Activated CD4-positive, alpha-beta T cell treated with anti-CD3 and anti-CD28 coated beads, Interleukin-2, amount 50 U/mL, for 48 hours (primary cell): ENCODE results near the gene RBX1.
"Not testable (repeated sequence)": the region's sequence is repeated elsewhere in the genome, so short reads cannot be mapped to it uniquely, and the experiment has no call there.

Source experiments
- DNase-seq, 2 experiments: peaks; one replicate each; pipeline ENCODE4 v3.0.0-alpha.2; 2020

The RBX1 gene

DNA sequence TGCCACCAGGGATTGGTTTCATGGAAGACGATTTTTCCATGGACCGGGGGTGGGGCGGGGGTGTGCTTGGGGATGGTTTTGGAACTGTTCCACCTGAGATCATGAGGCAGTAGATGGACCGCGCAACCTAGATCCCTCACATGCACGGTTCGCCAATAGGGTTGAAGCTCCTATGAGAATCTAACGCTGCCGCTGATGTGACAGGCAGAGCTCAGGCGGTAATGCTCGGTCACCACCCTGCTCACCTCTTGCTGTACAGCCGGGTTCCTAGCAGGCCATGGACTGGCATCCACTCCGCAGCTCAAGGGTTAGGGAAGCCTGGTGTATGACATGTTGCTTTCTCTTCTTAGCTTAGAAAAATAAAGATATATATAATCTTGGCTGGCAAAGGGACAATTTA is 22.0 kb downstream of the RBX1 start:
- no peak for DNase-seq

DNA sequence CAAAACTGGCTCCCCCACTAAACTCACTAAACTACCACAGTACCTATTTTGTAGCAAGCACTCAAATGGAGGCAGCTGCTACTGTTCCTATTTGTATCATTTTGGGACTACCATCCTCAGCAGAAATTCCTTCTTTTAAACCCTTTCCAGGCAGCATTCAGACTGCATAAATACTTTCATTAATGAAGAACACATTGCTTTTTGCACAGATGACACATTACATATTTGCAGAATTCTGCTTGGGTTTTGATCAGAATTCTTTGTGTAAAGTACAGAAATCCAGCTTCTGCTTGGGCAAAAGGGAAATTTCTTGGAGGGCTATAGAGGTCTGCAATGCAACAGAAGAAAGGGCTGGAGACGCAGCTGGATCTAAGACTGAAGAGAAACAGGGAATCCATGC is 24.2 kb downstream of the RBX1 start:
- no peak for DNase-seq

DNA sequence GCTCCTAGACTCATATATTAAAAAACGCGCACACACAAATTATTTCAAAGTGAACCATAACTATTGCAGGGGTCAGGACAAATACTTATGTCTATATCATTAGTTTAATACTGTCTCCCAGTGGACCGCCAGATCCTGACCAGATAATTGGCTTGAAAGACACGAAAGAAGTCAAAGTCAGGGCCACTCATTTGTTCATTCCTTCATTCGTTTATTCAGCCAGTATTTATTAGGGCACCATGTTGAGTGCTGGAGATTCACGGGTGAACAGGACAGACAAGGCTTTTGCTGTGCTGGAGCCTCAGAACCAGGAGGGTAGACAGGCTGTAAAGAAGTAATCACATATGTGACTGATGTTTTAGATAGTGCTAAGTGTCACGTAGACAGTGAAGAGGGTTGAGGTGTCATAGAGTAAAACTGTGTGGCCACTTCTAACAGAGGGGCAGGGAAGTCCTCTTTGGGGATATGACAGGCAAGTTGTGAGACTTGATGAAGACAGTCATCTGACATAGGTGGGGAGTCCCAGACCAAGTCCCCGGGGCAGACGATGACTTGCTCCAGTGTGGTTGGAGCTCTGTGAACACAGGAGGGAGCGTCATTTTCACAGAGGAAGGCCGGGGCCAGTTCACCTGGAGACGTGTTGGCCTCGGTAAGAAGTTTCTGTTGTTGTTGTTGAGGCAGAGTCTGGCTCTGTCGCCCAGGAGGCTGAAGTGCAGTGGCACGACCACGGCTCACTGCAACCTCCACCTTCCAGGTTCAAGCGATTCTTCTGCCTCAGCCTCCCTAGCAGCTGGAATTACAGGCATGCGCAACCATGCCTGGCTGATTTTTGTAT is 25.9 kb downstream of the RBX1 start:
- DNase-seq = no peak

DNA sequence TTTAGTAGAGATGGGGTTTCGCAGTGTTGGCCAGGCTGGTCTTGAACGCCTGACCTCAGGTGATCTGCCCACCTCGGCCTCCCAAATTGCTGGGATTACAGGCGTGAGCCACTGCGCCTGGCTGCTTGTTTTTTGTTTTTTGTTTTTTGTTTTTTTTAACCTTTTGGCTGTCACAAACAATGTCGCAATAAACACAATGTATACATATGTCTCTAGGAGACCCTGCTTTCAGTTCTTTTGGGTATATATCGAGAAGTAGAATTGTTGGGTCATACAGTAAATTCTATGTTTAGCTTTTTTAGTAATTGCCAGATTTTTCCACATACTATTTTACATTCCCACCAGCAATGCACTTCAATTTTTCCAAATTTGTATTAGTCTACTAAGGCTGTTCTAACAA is 28.0 kb downstream of the RBX1 start:
- no peak for DNase-seq

DNA sequence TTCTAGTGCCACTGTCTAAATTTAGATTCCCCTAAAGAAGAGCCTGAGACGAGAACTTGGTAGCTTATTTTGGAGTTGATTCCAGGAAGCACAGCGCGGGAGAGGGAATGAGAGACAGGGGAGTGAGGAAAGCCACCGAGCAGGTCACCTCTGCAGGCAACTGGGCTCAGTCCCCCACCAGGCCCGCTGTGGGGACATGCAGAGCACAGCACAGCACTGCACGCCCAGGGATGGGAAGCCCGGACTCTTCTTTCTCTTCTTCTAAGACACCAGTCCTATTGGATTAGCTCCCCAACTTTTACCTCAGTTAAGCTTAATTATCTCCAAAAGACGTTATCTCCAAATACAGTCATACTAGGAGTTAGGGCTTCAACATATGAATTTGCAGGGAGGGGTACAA is 28.7 kb downstream of the RBX1 start:
- no peak for DNase-seq

DNA sequence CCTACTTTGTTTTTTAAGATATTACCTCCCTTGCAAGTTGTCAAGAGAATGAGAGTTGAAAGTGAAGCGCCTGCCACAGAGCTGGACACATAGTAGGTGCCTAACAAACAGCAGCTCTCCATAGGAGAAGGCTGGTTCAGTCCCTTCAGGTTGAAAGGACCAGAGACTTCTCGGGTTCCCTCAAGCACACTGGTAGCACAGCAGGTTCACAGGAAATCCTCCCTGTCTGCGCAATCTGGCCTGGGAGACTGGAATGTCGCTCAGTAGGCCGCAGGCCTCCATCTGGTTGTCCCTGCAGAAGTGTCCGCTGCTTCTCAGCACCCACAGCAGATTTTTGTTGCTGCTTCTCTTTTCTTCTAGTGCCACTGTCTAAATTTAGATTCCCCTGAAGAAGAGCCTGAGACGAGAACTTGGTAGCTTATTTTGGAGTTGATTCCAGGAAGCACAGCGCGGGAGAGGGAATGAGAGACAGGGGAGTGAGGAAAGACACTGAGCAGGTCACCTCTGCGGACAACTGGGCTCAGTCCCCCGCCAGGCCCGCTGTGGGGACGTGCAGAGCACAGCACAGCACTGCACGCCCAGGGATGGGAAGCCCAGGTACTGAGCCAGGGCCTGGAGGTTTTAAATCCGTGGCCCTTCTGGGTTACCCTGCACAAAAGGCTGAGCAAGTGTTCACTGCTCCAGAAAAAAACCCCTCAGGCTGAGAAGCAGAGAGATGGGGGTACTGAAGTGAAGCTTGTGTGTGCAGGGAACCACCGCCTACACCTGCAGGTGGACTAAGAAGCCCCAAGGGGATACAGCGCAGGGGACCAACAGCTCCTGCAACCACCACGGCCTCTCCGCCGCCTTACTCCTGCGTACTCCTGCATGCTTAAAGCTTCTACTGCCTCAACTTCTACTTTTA is 31.6 kb downstream of the RBX1 start:
- no peak for DNase-seq

DNA sequence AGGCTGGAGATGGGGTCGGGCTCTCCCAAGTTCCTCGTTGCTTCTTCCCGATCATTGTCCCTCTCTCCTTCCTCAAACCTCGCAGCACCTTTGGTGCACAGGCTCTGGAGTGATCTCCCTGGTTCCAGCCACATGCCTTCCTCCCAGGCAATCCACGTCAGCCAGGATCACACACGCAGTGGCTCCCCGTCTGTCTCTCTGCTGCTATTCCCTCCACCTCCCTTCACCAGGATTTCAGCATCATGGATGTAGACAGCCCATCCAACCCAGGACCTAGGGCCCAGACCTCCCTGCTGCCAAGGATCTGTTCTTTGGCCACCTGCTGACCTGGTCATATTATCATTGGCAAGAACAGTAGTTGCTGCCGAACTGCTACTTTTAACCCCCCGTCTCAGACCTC is 40.1 kb downstream of the RBX1 start:
- DNase-seq = no peak

DNA sequence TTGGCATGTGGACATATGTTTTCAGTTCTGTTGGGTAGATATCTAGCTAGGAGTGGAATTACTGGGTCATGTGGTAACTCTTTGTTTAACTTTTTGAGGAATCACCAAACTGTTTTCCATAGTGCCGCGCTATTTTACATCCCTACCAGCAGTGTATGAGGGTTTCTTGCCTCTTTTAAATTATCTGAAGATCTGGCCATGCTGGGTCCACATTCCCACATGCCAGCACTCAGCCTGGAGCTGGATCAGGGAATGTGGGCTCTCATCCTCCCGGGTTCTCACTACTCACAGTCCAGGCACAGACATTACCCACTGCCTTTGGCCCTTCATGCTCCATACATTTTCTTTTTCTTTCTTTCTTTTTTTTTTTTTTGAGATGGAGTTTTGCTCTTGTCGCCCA is 44.6 kb downstream of the RBX1 start:
- no peak for DNase-seq

DNA sequence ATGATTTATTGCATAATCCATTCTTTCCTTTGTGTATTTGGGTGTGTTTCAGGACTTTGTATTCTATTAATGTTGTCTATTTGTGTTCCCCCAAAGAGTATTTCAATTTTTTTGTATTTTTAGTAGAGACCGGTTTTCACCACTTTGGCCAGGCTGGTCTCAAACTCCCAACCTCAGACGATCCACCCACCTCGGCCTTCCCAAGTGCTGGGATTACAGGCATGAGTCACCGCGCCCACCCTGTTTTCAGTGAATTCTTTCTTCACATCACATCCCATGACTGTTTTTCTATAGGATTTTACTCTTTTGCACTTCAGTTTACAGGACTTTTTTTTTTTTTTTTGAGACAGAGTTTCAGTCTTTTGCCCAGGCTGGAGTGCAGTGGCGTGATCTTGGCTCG is 46.3 kb downstream of the RBX1 start:
- no peak for DNase-seq

DNA sequence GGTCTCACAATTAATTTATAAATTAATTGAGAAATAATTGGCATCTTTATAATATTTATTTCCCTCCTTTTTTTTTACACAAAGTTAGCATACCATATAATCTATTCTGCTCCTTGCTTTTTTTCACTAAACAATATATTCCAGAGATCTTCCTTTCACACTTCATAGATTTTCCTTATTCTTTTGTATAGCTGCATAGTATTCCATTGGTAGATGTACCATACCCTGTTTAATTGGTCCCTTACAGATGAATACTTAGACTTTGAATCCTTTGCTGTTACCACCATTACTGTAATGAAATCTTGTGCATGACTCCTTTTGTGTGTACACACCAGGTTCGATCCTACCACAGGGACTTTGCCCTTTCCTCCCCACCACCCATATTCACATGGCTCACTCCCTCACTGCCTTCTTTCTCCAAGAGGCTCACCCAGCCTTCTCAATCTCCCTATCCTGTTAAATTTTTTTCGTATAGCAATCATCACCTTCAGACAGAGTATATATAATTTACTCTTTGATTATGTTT is 48.9 kb downstream of the RBX1 start:
- no peak for DNase-seq

DNA sequence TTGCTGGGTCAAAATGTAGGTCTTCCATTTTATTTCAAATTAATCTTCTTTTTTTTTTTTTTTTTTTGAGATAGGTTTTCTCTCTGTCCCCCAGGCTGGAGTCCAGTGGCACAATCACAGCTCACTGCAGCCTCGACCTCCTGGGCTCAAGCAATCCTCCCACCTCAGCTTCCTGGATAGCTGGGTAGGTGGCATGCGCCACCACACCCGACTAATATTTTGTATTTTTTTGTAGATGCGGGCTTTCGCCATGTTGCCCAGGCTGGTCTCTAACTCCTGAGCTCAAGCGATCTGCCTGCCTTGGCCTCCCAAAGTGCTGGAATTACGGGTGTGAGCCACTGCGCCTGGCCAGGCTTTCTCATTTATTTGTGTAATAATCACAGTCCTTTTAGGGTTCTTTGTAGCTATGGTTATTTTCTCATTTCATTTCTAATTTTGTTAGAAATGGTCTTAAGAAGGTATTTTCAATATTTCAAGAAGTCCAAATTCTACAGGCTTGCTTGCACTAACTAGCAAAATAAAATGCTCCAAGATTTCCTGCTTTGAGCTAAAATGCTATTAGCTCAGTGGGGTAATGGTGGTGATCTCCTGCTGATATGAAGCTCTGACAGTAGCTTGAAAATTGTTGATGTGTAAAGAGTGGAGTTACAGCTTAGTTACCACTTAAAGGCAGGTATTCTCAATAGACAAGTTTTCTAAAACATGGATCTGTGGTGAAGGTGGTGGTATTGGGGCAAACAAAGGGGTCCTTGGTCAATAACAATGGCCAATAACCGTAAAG is 50.0 kb downstream of the RBX1 start:
- no peak for DNase-seq

DNA sequence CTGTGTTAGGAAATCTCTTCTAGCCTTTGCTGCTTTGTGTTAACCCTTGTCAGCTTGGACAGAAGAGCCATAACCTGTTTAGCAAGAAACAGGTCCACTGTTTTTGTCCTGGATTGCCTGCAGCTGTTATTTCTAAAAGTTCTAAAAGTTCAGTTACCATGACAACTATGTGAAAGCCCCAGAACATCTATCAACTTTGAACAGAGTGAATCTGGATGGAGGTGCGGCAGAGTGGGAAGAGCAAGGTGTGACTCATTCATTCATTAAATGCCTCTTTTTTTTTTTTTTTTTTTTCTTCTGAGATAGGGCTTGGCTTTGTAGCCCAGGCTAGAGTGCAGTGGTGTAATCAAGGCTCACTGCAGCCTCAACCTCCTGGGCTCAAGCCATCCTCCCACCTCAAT is 50.5 kb downstream of the RBX1 start:
- DNase-seq = no peak

DNA sequence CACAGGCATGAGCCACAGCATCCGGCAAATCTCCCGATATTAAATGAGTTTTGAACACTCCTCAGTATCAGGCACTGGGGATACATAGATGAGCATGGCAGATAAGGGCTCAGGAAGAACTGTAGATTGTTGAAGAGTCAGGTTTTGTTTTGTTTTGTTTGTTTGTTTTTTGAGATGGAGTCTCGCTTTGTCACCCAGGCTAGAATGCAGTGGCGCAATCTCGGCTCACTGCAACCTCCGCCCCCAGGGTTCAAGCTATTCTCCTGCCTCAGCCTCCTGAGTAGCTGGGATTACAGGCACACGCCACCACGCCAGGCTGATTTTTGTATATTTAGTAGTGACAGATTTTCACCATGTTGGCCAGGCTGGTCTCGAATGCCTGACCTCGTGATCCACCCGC is 51.2 kb downstream of the RBX1 start:
- DNase-seq = not testable (repeated sequence)

DNA sequence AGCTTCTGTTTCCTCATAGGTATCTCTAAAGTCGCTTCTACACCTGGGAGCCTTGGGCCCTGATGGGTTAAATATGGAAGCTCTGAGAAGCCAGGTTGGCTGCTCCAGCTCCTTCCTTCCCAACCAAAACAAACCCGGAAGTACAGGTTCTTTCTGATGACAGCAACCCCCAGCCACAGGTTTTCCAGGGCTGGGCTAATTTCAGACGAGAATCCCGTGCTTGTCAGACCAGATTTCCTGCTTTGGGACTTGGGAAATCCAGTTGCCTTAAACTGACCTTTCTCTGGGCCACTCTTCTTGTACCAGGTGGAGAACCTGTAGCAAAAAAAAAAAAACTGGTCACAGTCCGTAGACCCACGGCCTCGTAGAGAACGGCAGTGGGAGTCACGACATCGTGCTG is 51.9 kb downstream of the RBX1 start:
- no peak for DNase-seq

DNA sequence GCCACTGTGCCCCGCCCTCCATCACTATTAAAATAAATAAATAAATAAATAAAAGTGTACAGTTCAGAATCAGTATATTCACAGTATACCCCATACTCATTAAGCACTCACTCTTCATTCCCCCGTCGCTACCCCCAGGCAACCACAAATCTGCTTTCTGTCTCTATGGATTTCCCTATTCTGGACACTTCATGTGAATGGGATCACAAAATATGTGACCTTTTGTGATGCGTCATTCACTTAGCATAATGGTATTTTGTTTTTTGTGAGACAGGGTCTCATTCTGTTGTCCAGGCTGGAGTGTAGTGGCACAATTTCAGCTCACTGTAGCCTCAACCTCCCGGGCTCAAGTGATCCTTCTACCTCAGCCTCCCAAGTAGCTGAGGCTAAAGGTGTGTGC is 52.8 kb downstream of the RBX1 start:
- no peak for DNase-seq

DNA sequence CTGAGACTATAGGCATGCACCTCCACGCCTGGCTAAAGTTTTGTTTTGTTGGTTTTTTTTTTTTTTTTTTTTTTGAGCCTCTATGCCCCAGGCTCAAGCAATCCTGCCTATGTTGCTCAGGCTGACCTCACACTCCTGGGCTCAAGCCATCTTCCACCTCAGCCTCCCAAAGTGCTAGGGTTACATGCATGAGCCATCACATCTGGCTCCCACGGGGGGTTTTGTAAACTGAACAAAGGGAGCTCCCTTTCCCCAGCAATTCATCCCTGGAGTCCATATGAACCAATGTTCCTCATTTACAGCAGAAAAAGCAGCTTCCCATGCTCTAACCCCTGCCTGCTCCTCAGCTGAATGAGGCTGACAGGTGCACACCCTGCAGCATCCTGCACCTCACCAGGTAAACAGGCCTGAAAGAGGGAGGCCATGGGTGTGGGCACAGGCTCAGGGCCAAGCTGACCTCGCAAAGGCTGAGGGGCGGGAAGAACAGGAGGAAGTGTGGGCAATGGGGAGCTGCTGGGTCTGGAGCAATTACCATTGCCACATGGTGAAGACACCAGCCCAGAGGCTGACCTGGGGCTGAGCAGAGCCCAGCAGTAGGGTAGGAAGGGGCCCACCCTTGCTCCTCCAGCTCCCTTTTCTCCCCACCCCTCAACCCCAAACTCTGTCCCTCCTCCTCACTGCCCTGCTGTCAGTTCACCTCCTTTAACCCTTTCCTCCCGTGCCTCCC is 58.2 kb downstream of the RBX1 start:
- no peak for DNase-seq

DNA sequence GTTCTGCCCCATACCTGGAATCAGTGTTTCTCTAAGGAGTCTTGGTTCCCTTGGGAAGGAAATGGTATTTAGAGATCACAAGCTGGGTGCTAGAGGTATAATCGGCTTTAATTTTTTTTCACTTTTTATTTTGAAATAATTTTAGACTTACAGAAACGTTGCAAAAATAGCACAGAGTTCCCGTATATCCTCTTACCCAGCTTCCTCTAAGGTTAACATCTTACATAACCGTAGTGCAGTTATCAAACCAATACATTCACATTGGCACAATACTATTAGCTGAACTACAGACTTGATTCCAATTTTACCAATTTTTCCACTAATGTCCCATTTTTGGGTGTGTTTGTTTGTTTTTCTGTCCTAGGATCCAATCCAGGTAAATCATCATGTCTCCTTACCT is 63.8 kb downstream of the RBX1 start:
- no peak for DNase-seq

DNA sequence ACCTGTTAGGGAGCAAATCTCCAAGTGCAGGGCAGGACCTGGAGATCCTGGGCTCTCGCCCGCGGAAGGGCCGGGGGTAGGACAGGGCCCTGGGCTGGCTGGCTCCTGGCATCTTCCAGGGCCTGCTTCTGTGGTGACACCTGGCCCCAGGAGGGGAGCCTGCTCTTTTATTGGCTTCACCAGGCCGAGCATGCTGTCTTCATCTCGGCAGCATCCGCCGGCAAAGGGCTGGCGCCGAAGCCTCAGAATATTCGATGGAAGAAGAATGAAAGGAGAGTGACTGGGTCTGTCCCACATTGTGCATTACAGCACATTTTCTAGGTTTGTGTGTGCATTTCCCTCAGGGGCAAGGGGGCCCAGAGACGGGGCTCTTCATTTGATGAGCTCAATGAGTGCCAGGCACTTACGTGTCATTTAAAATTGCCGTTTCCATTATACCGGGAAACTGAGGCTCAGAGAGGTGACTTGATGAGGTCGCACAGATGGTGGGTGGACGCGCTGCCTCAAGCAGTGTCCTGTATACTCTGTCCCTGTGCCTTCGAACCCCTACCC is 70.0 kb downstream of the RBX1 start:
- DNase-seq = peak in 1 of 2 experiments; percentile 7

DNA sequence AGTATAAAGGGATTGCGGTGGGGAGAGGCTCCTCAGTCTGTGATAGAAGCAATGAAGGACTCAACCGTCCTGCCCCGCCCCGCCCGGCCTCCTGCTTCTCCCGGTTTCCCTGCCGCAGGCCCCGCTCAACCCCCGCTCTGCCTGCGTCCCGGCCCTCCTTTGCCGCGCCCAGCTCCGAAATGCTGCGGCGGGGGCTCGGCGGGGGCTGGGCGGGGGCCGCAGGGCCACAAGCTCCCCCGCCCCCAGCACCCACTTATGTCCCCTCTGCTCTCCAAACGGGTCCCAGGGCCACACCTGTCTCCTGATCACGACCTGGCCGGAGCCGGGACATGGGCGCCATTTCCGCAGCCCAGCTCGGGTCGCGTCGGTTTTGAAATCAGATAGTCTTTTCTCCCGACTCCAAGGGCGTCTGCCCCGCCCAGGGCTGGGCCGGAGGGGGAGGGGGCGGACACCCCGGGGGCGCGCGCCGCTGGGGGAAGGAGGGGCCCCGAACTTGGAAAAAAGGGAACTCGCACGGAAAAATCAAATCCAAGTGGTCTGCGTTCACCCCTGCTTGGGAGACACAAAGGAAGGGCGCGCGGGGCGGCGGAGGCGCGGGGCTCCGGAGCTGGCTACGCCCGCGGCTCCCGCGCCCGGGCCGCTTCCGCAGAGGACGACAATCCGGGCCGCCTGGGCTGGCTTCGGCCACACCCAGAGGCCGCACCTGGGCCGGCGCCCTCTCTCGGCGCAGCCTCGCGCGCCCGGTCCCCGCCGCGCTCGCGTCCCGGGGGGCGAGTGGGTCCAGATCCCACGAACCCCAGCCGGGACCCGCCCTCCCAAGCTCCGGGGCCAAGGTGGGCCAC is 70.7 kb downstream of the RBX1 start:
- DNase-seq = peak; percentile 66 to 69

DNA sequence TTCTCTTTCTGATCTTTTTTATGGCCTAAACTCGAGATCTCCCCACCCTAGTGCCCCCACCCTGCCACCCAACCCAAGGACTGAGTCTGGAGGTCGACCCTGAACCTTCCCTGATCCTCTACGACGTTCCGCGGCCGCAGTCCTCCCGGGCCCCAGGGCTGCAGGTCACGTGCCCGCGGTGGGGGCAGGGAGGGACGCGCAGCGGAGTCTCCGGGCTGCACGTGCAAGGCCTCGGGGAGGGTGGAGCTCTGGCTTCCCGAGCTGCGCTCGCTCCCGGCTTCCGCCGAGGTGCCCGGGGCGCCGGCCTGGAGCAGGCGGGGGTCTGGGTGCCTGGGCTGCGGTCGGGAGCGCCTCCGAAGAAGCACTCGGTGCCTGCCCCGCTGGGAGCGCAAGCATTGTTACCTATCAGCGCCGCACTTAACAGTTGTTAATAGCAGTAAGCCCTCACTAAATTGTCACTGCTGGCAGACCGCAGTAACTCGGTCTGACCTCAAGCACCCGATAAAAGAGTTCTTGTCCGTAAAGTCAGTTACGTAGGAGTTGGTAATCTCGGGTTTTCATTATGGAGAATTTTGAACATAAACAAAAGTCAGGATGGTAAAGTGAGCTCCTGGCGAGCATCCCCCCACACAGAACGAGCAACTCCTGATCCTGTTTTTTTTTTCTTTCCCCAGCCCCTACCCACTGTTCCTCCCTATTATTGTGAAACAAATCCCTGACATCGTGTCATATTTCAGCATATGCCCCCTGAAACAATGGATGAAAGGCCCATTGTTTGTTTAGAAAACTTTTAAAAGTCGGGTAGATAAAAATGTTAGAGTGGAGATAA is 71.5 kb downstream of the RBX1 start:
- DNase-seq = peak; percentile 86 to 89
